GF-D8 (cell line): ENCODE measurements around the gene DSTN.

ENCODE experiments used
- DNase-seq: peaks from one replicate; lab custom pipeline; 2025; lab: John Stamatoyannopoulos, UW

The DSTN gene

GRCh38 chr20:17637985-17638640 lies 68.2 kb downstream of the DSTN start:
- DNase-seq, result no peak

GRCh38 chr20:17638835-17639407 lies 69.0 kb downstream of the DSTN start:
- no peak for DNase-seq

- DNase-seq, result no peak
Observed at GRCh38 chr20:17640146-17640874, 70.4 kb downstream of the DSTN start.

GRCh38 chr20:17640875-17641378 lies 71.1 kb downstream of the DSTN start:
- DNase-seq, result no peak

GRCh38 chr20:17641520-17641964 lies 71.7 kb downstream of the DSTN start:
- DNase-seq, result no peak

GRCh38 chr20:17641993-17642392 lies 72.1 kb downstream of the DSTN start:
- no peak for DNase-seq

- DNase-seq, result no peak
Observed at GRCh38 chr20:17642404-17643269, 72.8 kb downstream of the DSTN start.

GRCh38 chr20:17643531-17644188 lies 73.8 kb downstream of the DSTN start:
- no peak for DNase-seq

GRCh38 chr20:17644451-17644850 lies 74.6 kb downstream of the DSTN start:
- no peak for DNase-seq

GRCh38 chr20:17645010-17645409 lies 75.1 kb downstream of the DSTN start:
- DNase-seq, result no peak

- no peak for DNase-seq
Observed at GRCh38 chr20:17645546-17646208, 75.8 kb downstream of the DSTN start.

- DNase-seq, result no peak
Observed at GRCh38 chr20:17646209-17646960, 76.5 kb downstream of the DSTN start.

- no peak for DNase-seq
Observed at GRCh38 chr20:17646961-17647301, 77.1 kb downstream of the DSTN start.

- DNase-seq, result no peak
Observed at GRCh38 chr20:17647391-17648314, 77.8 kb downstream of the DSTN start.

GRCh38 chr20:17648315-17648646 lies 78.4 kb downstream of the DSTN start:
- DNase-seq, result peak; percentile 48

GRCh38 chr20:17648791-17649730 lies 79.2 kb downstream of the DSTN start:
- peak; percentile 28 for DNase-seq

- peak; percentile 72 for DNase-seq
Observed at GRCh38 chr20:17650301-17651128, 80.6 kb downstream of the DSTN start.
